ENCODE measurements around the gene CHRNG. TPM values are rescaled to one million over a fixed set of nuclear protein-coding genes. Genes with fewer than 3 reads are reported as not detected.

The CHRNG gene
- total and polyA plus RNA-seq, 8 donors, result not detected

DNA sequence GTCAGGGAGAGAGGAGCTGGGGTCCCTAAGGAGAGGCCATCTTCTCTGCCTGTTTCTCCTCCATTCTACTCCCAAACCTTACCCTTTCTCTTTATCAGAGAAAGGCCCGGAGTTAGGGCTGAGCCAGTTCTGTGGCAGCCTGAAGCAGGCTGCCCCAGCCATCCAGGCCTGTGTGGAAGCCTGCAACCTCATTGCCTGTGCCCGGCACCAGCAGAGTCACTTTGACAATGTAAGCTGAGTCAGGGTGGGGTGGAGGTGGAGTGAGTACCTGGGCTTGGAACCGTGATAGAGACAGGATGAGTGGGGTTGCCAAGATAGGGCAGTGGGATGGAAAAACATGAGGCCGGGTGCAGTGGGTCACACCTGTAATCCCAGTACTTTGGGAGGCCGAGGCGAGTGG lies 5.2 kb downstream of the CHRNG start:
- FAIRE-seq (no peak), DNase-seq (peak in 1 of 6 donors; percentile 20), ATAC-seq (no peak)
- Histone ChIP-seq H3K9me3 (no peaks in the 10 kb centered on the region), H3K27me3 (no peaks in the 10 kb centered on the region), H3K4me3 (no peak overlapping the region), H3K27ac (no peak overlapping the region), H3K36me3 (no peaks in the 10 kb centered on the region), H3K4me1 (peaks cover 0 to 4% (median 0%) of the 10 kb centered on the region in 3 donors)
- 89 to 90% methylated on average over 6 of the region's 6 CpGs for WGBS, 2 donors
- TF ChIP-seq, protein P1, sequence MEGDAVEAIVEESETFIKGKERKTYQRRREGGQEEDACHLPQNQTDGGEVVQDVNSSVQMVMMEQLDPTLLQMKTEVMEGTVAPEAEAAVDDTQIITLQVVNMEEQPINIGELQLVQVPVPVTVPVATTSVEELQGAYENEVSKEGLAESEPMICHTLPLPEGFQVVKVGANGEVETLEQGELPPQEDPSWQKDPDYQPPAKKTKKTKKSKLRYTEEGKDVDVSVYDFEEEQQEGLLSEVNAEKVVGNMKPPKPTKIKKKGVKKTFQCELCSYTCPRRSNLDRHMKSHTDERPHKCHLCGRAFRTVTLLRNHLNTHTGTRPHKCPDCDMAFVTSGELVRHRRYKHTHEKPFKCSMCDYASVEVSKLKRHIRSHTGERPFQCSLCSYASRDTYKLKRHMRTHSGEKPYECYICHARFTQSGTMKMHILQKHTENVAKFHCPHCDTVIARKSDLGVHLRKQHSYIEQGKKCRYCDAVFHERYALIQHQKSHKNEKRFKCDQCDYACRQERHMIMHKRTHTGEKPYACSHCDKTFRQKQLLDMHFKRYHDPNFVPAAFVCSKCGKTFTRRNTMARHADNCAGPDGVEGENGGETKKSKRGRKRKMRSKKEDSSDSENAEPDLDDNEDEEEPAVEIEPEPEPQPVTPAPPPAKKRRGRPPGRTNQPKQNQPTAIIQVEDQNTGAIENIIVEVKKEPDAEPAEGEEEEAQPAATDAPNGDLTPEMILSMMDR (IDR thresholded peaks at IDR 0.05), result no peak
- intact Hi-C loops (cut with DNase I), result no loop called here

DNA sequence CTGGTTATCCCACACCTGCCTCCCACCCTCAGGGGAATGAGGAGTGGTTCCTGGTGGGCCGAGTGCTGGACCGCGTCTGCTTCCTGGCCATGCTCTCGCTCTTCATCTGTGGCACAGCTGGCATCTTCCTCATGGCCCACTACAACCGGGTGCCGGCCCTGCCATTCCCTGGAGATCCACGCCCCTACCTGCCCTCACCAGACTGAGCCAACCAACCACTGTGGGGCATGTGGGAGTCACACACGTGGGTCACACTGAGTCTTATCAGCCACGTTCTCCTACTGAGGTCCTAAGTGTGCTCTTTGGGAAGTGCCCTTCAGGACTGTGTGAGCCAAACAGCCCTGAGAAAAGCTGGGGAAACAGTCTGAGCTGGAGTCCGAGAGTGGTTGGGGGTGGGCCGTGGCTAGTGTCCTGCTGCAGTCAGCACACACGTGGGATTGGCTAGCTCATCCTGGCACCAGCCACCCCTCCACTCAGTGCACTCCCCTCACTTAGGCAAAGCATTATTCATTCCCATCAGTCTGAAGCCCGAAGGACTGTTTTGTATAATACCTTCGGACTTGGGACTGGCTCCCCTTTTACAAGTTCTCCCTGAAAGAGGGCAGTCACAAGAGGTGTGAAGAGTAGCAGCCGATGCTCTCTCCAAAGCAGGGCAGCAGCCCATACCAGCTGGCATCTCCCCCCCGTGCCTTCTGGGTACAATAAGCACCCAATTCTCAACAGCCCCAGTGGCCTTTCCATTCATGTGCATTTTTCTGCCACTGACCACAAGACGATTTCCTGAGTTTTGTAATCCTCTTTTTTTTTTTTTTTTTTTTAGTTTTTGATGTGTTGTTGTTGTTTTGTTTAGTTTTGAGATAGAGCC lies 6.3 kb downstream of the CHRNG start:
- Histone ChIP-seq H3K27me3 (no peaks in the 10 kb centered on the region), H3K36me3 (no peaks in the 10 kb centered on the region), H3K27ac (no peak overlapping the region), H3K4me1 (peaks cover 0 to 5% (median 0%) of the 10 kb centered on the region in 3 donors), H3K9me3 (no peaks in the 10 kb centered on the region), H3K4me3 (no peak overlapping the region)
- no peak for ATAC-seq
- intact Hi-C loops (cut with DNase I), result no loop called here
- TF ChIP-seq, protein P1 (IDR thresholded peaks at IDR 0.05), result no peak
- WGBS, 2 donors, result 83 to 85% methylated on average over 16 to 17 of the region's 17 CpGs
- FAIRE-seq, result no peak
- peak in 1 of 6 donors; percentile 46 for DNase-seq

DNA sequence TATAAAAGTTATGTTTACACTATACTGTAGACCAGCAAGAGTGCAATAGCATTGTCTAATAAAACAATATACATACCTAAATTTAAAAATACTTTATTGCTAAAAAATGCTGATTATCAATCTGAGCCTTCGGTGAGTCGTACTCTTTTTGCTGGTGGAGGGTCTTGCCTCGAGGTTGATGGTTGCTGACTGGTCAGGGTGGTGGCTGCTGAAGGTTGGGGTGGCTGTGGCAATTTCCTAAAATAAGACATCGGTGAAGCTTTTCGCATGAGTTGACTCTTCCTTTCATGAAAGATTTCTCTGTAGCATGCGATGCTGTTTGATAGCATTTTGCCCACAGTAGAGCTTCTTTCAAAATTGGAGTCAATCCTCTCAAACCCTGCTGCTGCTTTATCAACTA lies 8.5 kb downstream of the CHRNG start:
- ATAC-seq (no peak), DNase-seq (no peak), FAIRE-seq (no peak)
- Histone ChIP-seq H3K9me3 (no peaks in the 10 kb centered on the region), H3K4me3 (no peak overlapping the region), H3K27me3 (no peaks in the 10 kb centered on the region), H3K4me1 (peaks cover 0 to 15% (median 4%) of the 10 kb centered on the region in 3 donors), H3K36me3 (no peaks in the 10 kb centered on the region), H3K27ac (no peak overlapping the region)
- TF ChIP-seq, protein P1 (IDR thresholded peaks at IDR 0.05), result no peak
- 96 to 98% methylated on average over 6 of the region's 6 CpGs for WGBS, 2 donors
- intact Hi-C loops (cut with DNase I), result no loop called here

DNA sequence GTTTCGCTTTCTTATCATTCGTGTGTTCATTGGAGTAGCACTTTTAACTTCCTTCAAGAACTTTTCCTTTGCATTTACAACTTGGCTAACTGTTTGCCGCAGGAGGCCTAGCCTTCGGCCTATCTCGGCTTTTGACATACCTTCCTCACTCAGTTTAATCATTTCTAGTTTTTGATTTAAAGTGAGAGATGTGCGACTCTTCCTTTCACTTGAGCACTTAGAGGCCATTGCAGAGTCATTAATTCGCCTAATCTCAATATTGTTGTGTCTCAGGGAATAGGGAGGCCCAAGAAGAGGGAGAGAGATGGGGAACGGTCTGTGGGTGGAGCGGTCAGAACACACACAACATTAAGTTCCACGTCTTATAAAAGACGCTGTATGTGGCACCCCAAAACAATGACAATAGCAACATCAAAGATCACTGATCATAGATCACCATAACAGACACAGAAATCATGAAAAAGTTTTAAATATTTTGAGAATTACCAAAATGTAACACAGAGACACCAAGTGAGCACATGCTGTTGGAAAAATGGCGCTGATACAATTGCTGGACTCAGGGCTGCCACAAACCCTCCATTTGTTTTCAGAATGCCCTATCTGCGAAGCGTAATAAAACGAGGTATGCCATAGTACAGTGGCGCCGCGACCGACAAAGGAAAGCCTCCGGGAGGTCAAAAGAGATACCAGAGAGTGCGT lies 10.3 kb downstream of the CHRNG start:
- no peaks in the 10 kb centered on the region for H3K27me3 ChIP-seq
- intact Hi-C loops (cut with DNase I), result no loop called here
- H3K27ac ChIP-seq, result peak overlapping the region; percentile 92 to 99 (median 95)
- FAIRE-seq (no peak), DNase-seq (no peak), ATAC-seq (no peak)
- TF ChIP-seq, protein P1 (IDR thresholded peaks at IDR 0.05), result no peak
- 28% methylated on average over 21 of the region's 21 CpGs for WGBS, 2 donors
- peak overlapping the region; percentile 82 to 99 (median 94) for H3K4me3 ChIP-seq
- H3K4me1 ChIP-seq, result peaks cover 0 to 15% (median 4%) of the 10 kb centered on the region in 3 donors
- no peaks in the 10 kb centered on the region for H3K36me3 ChIP-seq
- H3K9me3 ChIP-seq, result no peaks in the 10 kb centered on the region

All from pancreas (tissue), 10 donors.